GM19035 (cell line): ENCODE data around the gene PHOSPHO2.

Experiments used
- ATAC-seq: cut with Tn5 transposase; IDR thresholded peaks from one replicate; pipeline ENCODE4 v1.9.1; 2021; ENCODE audit not compliant: unreplicated experiment

Gene PHOSPHO2

DNA sequence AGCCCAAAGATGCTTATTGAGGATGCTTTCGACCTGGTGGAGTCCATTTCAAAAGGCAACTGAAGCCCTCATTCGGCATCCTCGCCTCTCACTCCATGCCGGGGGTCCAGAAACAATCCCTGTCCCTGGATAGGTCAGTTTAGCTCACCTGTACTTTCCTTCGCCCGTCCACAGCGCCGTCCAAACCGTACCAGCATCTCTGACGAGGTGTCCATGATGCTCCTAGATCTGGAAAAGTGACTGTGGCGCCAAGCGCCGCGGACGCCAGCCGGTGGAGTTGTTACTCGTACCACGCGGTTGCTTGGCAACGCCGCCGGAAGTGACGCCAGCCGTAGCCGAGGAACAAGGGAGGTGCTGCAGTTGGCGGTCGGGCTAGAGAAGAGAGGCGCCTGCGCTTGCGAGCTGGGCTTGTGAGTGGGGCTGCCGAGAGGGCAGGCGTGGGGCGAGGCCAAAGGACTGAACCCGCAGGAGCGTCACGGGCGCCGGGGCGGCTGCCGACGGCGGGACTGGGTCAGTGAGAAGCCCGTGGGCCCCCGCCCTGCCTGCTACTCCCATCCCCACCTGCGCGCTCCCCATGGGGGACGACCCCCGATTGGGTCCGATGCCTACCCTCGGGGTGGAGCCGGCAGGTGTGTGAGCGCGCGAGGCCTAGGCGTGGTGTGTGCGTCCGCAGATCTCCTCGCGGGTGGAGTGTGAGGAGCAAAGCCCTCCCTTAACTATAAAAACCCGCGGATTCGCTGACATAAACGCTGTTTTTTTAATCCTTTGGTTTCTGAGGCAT lies at the start of gene PHOSPHO2, which contains the start of gene CFAP210:
Gene PHOSPHO2 (plus strand): TSS at position 357 of the 781 bp plus-strand sequence. CDS start 6,503 bp downstream, outside the sequence.
Gene CFAP210 (minus strand): TSS at position 293 of the 781 bp plus-strand sequence. CDS start 78 bp downstream, at position 215.
- peak; percentile 99 for ATAC-seq

DNA sequence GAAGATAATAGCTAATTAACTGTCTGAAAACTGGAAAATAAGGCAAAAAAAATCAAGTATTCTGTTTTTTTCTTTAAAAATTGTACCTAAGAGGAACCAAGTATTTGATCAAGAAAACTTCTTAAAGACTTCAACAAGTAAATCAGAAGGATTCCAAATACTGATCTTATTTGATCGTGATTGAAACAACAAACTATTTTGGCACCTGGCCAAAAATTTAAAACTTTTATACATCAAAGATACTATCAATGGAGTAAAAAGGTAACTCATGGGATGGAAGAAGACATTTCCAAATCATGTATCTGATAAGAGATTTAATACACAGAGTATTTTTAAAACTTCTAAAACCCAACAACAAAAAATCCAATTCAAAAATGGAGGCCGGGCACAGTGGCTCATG lies 46.8 kb upstream of the PHOSPHO2 start:
- ATAC-seq, result no peak

DNA sequence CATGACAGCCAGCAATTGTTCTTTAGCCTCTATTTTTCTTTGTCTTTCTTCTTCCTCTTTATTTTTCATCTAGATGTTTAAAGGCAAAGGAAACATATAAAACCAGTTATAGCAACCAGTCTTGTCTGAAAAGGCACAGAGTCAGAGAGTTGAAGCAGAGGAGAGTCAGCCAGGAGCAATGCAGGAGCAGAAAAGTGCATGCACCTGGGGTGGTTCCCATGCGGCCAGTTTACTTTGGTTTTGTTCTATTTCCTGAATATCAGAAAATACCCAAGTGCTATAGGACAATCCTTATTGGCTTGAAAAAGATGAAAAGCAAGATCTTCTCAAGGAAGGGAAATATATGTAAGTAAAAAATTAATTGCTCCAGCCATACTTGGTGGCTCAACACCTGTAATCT lies 45.0 kb upstream of the PHOSPHO2 start:
- ATAC-seq, result no peak

- no peak for ATAC-seq
These were observed 40.6 kb upstream of the PHOSPHO2 start for GRCh38 chr2:169653636-169654035.

GRCh38 chr2:169656164-169656563 lies 38.1 kb upstream of the PHOSPHO2 start:
- ATAC-seq, result no peak

GRCh38 chr2:169658877-169659276 lies 35.4 kb upstream of the PHOSPHO2 start:
- ATAC-seq, result no peak

GRCh38 chr2:169659320-169659719 lies 34.9 kb upstream of the PHOSPHO2 start:
- no peak for ATAC-seq

DNA sequence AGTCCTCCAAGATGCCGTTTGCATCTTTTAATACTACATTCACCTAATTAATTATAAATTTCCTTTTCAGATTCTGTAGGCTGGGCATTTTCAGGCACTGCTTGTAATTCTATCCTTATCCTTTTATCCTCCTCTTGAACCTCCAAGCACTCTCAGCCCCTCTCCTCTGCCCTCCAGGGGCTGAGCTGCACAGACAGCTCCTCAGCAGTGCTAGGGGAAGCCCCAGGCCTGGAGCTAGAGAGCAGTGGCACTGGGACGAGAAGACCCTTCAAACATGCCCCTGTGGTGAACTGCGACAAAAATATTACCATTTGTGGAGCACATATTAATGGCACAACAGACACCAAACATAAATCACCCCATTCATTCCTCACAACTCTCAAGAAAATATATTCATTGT lies 33.0 kb upstream of the PHOSPHO2 start:
- no peak for ATAC-seq

- ATAC-seq, result no peak
These were observed 31.5 kb upstream of the PHOSPHO2 start for GRCh38 chr2:169662744-169663143.

- ATAC-seq, result no peak
These were observed 31.0 kb upstream of the PHOSPHO2 start for GRCh38 chr2:169663247-169663646.

DNA sequence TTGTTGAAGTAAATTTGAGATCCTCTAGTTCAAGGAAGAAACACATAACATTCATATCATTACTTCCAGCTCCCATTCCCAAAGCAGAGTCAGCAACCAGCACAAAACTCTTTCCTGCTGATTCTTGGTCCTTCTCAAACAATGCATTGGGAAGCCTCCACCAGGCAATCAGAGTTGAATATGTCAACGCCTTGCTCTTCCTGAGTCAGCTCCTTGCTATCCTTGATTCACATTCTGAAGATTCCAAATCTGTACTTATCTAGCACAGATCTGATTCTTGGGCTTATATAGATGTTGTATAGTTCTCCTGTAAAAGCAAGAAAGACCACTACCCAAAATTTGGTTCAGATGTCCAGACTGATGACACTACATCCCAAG lies 29.7 kb upstream of the PHOSPHO2 start:
- ATAC-seq, result no peak

DNA sequence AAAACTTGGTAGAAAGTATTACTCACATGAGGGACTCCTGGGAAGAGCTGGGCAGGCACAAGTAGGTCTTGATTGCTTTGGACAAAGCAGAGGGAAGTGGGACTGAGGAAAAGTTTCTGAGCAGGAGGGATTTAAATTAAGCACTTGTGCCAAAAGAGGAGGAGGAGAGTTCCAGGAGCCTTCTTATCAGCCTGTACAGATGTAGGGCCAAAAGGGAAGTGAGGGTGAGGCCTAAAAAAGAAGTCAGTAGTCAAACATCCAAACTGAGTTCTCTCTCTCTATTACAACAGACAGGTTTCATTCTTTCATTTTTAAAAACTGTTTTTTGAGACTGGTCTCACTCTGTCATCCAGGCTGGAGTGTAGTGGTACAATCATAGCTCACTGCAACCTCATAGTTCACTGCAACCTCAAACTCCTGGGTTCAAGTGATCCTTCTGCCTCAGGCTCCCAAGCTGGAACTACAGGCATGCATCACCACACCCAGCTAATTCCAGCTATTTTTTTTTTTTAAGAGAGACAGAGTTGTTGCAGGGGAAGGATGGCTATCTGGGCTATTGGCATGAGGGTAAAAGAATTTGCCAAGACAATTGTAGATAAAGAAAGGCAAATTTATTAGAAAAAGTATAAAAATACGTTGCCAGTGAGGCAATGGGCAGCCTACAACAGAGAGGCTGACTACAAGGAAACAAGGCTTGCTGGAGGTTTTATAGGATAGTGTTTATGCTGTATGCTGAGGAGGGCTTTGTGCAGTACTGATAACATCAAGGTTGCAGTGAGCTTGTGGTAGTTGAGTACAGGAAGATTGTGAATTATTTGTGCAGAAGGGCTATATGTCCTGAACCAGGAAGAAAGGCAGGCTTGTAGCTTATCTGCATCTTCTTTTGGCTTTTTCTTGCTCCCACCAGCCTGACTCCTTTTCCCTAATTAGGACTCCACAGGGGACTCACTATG lies 29.0 kb upstream of the PHOSPHO2 start:
- no peak for ATAC-seq

GRCh38 chr2:169667583-169667982 lies 26.7 kb upstream of the PHOSPHO2 start:
- ATAC-seq, result no peak

DNA sequence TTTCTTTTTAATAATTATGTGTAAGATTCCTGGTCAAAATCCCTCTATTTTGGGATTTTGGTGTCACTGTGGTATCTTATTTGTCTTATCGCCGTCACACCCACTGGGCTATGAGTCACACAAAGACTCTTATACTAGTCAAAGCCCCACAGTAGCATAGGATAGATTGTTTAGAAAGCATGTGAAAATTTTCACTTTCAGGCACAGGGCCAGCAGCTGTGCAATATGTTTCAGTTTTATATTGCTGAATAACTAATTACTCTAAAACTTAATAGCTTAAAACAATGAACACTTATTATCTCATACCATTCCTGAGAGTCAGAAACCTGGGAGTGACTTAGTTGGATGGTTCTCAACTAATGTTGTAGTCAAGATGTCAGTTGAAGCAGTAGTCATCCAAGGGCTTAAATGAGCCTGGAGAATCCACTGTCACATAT lies 24.0 kb upstream of the PHOSPHO2 start:
- no peak for ATAC-seq

GRCh38 chr2:169670937-169671336 lies 23.3 kb upstream of the PHOSPHO2 start:
- no peak for ATAC-seq

DNA sequence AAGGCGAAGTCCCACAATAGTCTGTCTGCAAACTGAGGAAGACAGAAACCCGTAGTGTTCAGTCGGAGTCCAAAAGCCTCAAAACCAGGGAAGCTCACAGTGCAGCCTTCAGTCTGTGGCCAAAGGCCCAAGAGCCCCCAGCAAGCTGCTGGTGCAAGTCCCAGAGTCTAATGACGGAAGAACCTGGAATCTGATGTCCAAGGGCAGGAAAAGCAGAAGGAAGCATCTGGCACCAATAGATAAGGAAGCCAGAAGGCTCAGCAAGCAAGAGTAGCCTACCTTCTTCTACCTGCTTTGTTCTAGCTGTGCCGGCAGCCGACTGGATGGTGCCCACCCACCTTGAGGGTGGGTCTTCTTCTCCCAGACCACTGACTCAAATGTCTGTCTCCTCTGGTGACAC lies 21.9 kb upstream of the PHOSPHO2 start:
- no peak for ATAC-seq

DNA sequence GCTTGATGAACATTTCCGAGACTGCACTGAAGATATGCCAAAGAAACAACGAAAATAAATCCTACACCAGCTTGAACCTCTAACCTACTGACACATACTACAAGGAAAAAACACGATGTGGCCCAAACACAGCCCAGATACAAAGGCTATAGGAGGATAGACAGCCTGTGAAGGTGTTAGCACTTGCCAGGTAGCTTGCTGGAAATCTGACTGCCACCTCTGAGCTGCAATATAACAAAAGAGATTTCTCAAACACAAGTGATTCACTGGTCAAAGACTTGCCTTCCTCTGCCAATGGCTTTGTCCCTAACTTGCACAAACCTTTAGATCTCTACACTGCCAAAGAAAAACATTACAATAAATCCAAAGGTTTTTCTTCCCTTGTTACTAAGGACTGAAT lies 21.2 kb upstream of the PHOSPHO2 start:
- ATAC-seq, result no peak

DNA sequence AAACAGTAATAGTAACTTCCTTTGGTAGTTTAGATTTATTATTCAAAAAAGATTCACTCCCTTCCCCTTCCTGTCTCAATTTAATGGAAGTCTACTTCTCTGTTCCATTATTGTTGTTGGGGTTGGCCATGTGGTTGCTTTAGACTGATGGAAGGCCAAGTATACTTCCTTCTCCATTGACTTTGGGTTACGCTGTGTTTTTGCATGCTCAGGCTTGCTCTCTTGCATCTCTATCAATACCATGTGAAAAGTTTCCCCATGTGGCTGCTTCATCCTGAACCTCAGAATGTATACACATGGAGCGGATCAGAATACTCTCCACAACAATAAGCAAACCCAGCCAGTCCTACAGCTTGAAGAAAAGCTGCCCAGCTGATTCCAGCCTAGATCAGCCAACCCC lies 20.3 kb upstream of the PHOSPHO2 start:
- no peak for ATAC-seq

DNA sequence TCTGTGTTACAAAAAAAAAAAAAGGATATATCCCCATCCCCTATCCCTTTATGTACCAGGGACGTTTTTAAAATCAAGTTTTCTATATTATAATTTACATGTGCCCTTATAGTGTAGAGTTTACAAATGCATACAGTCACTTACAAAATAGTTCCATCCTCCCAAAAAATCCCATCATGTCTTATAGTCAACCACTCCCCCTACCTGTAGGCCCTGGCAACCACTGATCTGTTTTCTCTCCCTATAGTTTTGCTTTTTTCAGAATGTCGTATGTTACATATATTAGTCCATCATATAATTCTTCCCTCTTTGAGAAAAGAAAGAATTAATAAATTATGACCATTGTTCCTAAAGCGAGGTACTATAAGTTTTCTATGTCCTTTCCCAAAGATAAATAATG lies 17.9 kb upstream of the PHOSPHO2 start:
- no peak for ATAC-seq

DNA sequence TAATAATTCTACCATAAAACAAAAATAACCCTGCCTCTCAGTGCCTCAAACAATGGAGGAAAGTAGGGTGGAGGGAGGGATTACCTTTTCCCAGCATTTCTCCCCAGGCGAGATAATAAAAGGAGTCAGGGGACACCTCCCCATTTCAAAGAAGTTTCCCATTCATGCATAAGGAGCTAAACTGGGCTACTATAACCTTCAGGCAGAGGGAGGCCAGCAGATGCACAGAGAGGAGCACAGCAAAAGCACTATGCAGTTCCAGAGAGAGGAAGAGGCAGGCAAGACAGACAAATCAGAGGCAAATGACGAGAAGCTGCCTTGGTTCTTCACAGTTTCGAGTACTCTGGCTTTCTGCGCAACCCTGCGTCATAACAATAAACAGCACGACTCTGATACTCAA lies 17.4 kb upstream of the PHOSPHO2 start:
- ATAC-seq, result no peak

DNA sequence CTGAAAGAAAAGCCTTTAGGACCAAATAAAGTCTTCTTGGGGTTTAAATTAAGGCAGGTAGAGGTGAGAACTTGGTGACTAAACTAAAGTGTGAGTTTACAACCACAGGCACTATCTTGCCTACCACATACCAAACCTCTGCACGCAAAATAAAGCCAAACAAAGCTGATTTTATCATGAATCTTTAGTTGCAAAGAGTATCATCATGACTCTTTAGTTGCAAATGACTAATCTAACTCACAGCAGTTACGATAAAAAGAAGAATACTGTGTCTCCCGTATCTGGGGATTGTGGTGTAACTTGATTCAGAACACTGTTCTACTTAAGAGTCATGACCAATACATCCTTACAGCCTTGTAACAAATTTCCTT lies 11.2 kb upstream of the PHOSPHO2 start:
- no peak for ATAC-seq
